Neuron (in vitro differentiated cells): ENCODE results near the gene NHSL2.

Experiments
- H2AFZ ChIP-seq: one replicate; pipeline ENCODE4 v1.6.1; 2013; ENCODE audit warnings: low read depth, mild to moderate bottlenecking, inconsistent platforms, low read length, moderate library complexity
- H3K27me3 ChIP-seq: one replicate; pipeline ENCODE4 v1.6.1; 2013; ENCODE audit warnings: low read length; ENCODE audit not compliant: insufficient read depth
- H3K36me3 ChIP-seq: one replicate; pipeline ENCODE4 v1.6.1; 2013; ENCODE audit warnings: low read length; ENCODE audit not compliant: insufficient read depth
- H3K4me1 ChIP-seq: one replicate; pipeline ENCODE4 v1.6.1; 2013; ENCODE audit warnings: low read length; ENCODE audit not compliant: insufficient read depth
- H3K4me3 ChIP-seq: 2 replicates; pipeline ENCODE4 v1.5.1; 2013; ENCODE audit warnings: mild to moderate bottlenecking, low read length, moderate library complexity
- H3K9me3 ChIP-seq: one replicate; pipeline ENCODE4 v1.6.1; 2013; ENCODE audit warnings: low read length

The NHSL2 gene

DNA sequence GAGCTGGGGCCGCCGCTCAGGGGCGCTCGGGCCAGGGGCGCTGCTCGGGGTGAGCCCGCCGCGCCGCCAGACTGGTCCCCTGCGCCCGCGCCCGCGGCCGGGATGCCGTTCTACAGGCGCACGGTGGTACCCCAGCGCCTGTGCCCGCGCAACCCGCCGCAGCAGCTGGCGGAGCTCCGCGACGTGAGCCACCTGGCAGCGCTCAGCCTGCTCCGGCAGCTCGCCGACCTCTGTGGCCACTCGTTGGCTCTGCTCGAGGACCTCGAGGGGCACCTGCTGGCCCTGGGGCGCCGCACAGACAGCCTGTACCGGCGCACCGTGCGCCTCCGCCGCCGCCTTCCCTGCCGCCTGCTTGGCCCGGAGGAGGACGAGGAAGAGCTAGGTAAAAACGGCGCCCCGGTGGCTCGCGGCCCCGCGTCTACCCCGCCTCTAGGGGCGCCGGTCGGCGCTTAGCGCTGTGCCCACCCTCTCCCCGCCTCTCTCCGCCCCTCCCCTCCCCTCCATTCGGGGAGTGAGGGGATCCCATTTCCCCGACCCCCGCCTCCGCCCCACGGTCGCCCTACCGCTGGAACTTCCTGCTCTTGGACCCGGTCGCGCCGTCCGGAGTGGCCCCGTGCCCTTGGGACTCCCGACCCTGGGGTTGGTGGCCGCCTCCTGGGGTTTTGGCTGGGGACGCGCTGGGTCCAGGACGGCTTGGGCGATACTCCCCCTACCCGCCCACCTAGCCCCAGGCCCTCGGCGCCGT, 513 bp downstream of the NHSL2 start:
- no peaks in the 10 kb centered on the region for H3K36me3 ChIP-seq
- H3K4me1 ChIP-seq: peaks cover 2% of the 10 kb centered on the region
- no peaks in the 10 kb centered on the region for H3K27me3 ChIP-seq
- no peak overlapping the region for H2AFZ ChIP-seq
- no peaks in the 10 kb centered on the region for H3K9me3 ChIP-seq
- peak overlapping the region; percentile 59 for H3K4me3 ChIP-seq

DNA sequence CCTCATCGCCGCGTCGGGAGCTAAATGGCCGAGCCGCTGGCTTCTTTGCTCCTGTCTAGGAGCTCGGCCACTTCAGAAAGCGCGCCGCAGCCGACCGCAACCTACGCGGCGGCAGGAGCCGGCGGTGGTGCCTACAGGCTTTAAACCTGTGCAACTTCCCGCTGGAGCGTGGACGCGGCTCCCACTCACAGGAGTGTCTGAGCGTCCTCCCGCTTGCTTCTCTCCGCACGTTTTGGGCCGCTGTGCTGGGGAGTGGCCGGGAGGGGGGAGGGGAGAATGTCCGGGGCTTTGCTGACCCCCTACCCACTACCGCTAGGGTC, 1.0 kb downstream of the NHSL2 start:
- Histone ChIP-seq H3K4me1 (peaks cover 2% of the 10 kb centered on the region), H3K9me3 (no peaks in the 10 kb centered on the region), H3K36me3 (no peaks in the 10 kb centered on the region), H3K27me3 (no peaks in the 10 kb centered on the region), H3K4me3 (peak overlapping the region; percentile 59), H2AFZ (no peak overlapping the region)

DNA sequence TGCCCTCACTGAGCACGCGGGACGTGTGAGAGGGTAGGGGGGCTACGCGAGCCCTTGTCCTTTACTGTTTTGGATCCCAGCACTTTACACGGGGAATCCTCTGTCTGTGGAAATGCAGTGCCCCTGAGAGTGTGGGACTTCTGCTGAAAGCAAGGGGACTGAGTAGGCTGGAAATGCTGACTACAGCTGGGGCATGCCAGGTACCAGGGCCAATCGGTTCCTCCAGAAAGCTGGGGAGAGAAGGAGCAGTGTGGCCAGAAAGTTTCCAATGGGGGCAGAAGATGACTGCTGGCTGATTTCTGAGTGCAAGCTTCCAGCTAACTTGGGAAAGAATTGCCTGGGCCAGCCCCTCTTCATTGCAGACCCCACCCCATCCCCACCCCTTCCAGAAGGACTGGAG, 1.5 kb downstream of the NHSL2 start:
- H3K9me3 ChIP-seq: no peaks in the 10 kb centered on the region
- H3K4me3 ChIP-seq: peak overlapping the region; percentile 59
- H3K36me3 ChIP-seq: no peaks in the 10 kb centered on the region
- no peaks in the 10 kb centered on the region for H3K27me3 ChIP-seq
- peaks cover 2% of the 10 kb centered on the region for H3K4me1 ChIP-seq
- H2AFZ ChIP-seq: no peak overlapping the region

DNA sequence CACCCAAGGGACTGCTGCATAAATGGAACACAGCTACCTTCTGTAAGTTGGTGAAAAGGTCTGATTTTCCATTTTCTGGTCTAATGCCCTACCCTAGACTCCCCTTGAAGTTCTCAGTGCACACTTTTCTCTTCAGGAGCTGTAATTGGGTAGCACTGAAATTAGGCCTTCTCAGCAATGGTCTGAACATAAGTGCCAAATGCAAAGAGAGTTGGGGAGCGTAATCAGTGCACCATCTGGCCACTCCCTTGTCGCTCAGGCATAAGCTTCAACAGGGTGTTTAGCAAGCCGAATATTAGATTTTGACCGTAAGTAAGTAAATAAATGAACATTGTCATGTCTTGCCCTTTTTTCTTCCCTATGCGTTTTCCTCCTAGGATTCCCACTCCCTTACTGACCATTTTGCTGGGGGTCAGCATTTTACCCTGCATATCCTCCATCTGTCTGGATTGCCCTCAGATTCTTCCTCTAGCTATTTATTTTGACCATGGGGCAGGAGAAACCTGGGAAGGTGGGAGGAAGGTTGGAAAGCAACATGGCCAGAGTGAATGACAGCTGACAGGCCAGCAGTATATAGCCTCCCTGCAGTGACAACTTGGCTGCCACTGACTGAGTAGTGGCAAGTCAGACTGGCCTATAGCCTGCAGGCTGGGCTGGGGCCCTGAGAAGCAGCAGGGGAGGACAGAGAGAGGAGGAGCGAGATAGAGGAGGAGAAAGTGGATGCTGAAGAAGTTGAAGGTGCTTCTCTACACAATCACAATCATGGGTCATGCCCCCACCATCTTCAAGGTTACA, 2.7 kb downstream of the NHSL2 start:
- no peak overlapping the region for H3K4me3 ChIP-seq
- no peak overlapping the region for H2AFZ ChIP-seq
- no peaks in the 10 kb centered on the region for H3K36me3 ChIP-seq
- peaks cover 9% of the 10 kb centered on the region for H3K4me1 ChIP-seq
- H3K9me3 ChIP-seq: no peaks in the 10 kb centered on the region
- H3K27me3 ChIP-seq: no peaks in the 10 kb centered on the region

DNA sequence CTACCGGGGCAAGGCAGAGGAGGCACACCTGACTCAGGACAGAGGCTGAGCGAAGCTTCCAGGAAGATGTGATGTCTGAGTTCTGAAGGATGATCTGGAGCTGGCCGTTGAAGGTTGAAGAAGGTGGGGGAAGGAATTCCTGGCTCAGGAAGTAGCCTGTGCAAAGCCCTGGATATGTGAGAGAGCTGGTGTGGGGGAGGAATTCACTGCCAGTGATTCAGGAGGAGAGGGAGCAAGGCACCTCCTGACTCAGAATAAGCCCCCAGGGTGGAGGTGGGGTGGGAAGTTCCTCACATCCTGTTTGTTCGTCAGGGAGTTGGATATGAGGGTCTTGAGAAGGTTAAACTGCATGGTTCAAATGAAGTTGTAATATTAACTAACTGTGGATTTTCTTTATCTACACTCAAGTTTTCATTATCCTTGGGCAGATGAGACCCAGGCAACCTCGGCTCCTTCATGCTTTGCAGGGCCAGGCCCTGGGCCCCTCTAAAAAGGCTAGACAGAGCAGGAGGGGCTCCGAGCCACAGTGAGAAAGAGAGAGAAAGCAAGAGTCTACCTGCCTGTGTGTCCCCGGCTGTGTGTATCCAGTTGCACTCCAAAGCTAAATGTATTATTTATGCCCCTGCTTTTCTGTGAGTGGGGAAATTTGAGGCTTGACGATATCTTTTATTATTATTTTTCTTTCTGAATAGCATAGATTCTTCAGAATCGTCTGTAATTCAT, 7.1 kb downstream of the NHSL2 start:
- no peaks in the 10 kb centered on the region for H3K9me3 ChIP-seq
- peaks cover 2% of the 10 kb centered on the region for H3K27me3 ChIP-seq
- H3K4me1 ChIP-seq: peaks cover 7% of the 10 kb centered on the region
- no peak overlapping the region for H2AFZ ChIP-seq
- no peak overlapping the region for H3K4me3 ChIP-seq
- H3K36me3 ChIP-seq: no peaks in the 10 kb centered on the region

DNA sequence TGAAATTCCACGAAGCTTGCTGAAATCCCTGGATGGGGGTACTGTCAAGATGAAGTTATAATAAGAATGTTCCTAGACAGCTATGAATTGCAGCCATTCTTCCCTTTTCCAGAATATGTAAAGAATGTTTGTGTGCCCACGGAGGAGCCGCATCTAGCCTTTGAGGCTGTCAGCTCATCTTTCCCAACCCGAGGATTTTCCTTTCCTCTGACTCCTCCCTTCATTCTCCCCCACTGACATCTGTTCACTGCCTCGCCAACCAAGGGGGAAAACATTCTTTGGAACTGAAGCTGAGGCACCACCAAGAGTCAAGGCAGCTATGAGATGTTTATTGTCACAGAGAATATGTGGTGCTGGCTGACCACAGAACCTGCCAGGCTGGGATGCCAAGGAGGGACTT, 8.8 kb downstream of the NHSL2 start:
- H3K36me3 ChIP-seq: no peaks in the 10 kb centered on the region
- H3K4me1 ChIP-seq: peaks cover 7% of the 10 kb centered on the region
- no peaks in the 10 kb centered on the region for H3K9me3 ChIP-seq
- H3K4me3 ChIP-seq: no peak overlapping the region
- peaks cover 2% of the 10 kb centered on the region for H3K27me3 ChIP-seq
- H2AFZ ChIP-seq: no peak overlapping the region

DNA sequence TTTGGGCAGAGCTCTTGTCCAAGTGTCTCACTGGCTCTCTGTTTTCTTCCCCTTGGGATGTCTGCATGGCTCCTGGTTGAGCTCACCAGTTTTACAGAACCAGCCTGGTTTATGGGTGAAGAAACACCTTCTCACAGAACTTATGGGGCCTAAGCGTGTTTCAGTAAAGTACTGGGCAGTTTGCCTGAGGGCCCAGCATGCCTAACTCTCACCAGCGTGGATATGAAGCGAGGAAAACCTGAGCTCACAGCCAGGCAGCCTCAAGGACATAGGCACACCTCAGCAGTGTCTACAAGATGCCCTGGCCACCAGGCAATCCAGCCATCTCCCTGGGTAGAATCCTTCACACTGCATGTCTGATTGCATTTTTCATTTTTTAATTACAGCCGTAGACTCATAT, 9.2 kb downstream of the NHSL2 start:
- no peak overlapping the region for H3K4me3 ChIP-seq
- H3K9me3 ChIP-seq: no peaks in the 10 kb centered on the region
- peaks cover 7% of the 10 kb centered on the region for H3K4me1 ChIP-seq
- peaks cover 2% of the 10 kb centered on the region for H3K27me3 ChIP-seq
- H2AFZ ChIP-seq: no peak overlapping the region
- no peaks in the 10 kb centered on the region for H3K36me3 ChIP-seq

DNA sequence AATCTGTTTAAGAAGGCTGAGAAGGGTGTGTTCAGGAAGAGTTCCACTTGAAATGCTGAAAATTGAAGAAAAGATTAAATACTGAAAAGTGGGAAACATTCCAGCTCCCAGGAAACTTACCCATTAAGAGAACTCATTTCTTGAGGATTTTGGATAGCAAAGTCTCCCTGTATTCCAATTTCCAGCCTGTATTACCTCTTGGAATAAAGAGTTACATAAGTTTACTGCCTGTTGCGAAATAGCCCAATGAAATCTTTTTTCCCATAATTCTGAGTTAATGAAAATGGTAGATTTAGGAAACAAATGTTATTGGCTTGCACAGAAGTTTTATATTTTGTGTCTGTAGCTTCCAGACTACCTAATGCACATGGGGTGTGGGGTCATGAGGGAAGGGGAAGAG, 12.0 kb downstream of the NHSL2 start:
- Histone ChIP-seq H2AFZ (no peak overlapping the region), H3K4me1 (peaks cover 3% of the 10 kb centered on the region), H3K4me3 (no peak overlapping the region), H3K36me3 (no peaks in the 10 kb centered on the region), H3K27me3 (peaks cover 2% of the 10 kb centered on the region), H3K9me3 (no peaks in the 10 kb centered on the region)

DNA sequence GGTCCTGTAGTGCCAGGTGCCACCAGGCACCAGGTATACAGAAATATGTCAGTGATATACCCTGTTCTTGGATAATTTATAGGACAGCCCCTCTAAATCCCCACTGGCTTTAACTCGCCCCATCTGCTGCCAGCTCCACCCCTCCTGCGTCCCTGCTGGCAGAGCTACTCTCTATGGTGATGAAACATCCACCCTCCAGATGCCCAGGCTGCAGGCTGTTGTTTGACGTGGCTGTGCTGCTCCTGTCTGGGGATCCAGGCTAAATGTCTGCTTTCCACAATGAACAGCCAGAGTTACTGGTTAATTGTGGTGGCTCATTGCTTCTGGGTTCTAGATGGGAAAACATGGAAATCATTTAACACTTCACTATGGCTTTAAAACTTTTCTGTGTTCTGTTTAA, 12.9 kb downstream of the NHSL2 start:
- Histone ChIP-seq H2AFZ (no peak overlapping the region), H3K4me1 (no peaks in the 10 kb centered on the region), H3K4me3 (no peak overlapping the region), H3K9me3 (no peaks in the 10 kb centered on the region), H3K27me3 (peaks cover 2% of the 10 kb centered on the region), H3K36me3 (no peaks in the 10 kb centered on the region)

DNA sequence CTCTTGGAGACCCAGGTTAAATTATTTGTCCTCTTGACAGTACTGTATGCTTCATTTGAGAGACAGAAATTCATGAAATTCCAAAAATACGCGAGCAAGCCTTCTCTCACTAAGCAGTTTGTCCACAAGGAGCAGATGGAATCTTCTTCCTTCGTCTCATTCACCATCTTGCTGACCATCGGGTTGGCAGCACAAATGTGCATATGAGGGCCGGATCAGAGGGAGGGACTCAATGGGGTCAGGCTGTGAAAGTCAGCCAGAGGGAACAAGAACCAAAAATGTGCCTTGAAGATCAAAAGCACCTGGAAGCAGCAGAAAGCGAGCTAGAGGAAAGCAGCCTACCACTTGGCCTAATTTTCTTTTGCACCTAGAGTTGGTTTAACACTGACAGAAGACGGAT, 16.4 kb downstream of the NHSL2 start:
- Histone ChIP-seq H3K4me1 (no peaks in the 10 kb centered on the region), H3K27me3 (no peaks in the 10 kb centered on the region), H3K36me3 (no peaks in the 10 kb centered on the region), H3K9me3 (no peaks in the 10 kb centered on the region), H3K4me3 (no peak overlapping the region), H2AFZ (no peak overlapping the region)

DNA sequence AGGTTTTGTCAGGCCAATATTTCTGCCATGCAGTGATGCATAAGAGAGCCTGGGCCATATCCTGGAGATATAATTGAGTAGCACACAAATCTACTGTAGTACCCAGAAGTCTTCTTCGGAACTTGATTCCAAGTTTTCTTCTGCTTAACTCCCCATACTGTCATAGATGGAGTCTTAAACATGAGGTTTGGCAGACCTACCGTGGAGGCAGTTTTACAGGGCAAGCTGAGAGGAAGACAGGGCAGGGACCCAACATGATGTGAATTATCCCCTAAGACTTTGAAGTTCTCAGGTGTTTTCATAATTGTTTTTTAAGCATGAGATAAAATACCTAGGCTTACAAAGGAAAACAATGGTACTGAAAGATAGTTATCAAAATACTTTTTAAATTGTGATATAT, 18.2 kb downstream of the NHSL2 start:
- Histone ChIP-seq H3K27me3 (no peaks in the 10 kb centered on the region), H3K4me3 (no peak overlapping the region), H2AFZ (no peak overlapping the region), H3K9me3 (no peaks in the 10 kb centered on the region), H3K4me1 (no peaks in the 10 kb centered on the region), H3K36me3 (no peaks in the 10 kb centered on the region)

DNA sequence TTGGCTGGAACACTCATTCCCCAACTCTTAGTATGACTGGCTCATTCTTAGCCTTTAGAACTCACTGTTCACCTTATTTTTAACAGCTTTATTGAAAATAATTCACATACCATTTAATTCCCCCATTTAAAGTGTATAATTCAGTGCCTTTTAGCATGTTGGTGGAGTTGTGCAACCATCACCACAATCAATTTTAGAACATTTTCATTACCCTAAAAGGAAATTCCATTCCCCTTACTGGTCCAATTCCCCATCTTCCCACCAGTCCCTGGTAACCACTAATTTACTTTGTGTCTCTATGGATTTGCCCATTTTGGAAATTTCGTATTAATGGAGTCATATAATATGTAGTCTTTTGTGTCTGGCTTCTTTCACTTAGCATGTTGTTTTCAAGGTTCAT, 19.7 kb downstream of the NHSL2 start:
- Histone ChIP-seq H3K4me3 (no peak overlapping the region), H3K27me3 (no peaks in the 10 kb centered on the region), H3K36me3 (no peaks in the 10 kb centered on the region), H3K4me1 (peaks cover 3% of the 10 kb centered on the region), H2AFZ (no peak overlapping the region), H3K9me3 (no peaks in the 10 kb centered on the region)

DNA sequence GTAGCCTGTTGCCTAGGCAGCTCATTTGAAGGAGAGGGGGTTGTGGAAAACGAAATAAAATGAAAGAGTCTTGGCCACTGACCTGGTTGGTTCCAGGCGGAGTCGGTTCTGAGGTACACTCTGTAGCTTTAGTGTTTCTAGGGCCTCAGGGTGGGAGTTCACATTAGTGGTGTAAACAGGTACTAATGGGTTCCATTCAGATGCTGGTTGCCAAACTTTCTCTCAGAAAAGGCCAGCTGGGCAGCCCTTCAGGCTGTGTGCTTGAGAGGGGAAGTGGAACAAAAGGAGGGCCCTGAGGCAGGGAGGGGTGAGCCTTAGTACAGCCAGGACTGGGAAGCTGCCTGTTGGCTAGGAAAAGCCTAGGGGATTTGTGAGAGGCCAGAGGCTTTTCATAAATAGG, 24.8 kb downstream of the NHSL2 start:
- Histone ChIP-seq H3K36me3 (no peaks in the 10 kb centered on the region), H3K4me3 (no peak overlapping the region), H2AFZ (no peak overlapping the region), H3K9me3 (no peaks in the 10 kb centered on the region), H3K27me3 (no peaks in the 10 kb centered on the region), H3K4me1 (peaks cover 15% of the 10 kb centered on the region)
